ENCODE results near the gene IFT80.
A peak's percentile ranks its signal among the peaks of the same experiment; 100 is the strongest.
"Not testable (repeated sequence)": the region's sequence is repeated elsewhere in the genome, so short reads cannot be mapped to it uniquely, and the experiment has no call there.

IFT80 gene

DNA sequence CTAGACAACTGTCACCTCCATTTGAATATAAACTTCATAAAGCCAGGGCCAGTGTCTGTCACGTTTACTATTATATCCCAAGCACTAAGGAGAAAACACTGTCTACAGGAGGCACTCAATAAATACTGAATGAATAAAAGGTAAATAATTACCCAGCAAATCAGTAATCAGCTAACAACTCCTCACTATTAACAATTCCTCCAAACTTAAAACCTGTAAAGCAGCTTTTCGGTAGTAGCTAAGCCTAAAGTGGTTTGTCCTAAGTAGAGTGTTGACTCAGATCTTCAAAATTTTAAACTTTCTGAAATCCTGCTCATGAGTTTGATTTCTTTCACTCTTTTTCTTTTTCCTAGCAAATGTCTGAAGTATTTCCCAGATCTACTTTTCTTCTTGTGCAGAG, 133.9 kb downstream of the IFT80 start:
- no peak for DNase-seq (ENCODE audit: low spot score)

DNA sequence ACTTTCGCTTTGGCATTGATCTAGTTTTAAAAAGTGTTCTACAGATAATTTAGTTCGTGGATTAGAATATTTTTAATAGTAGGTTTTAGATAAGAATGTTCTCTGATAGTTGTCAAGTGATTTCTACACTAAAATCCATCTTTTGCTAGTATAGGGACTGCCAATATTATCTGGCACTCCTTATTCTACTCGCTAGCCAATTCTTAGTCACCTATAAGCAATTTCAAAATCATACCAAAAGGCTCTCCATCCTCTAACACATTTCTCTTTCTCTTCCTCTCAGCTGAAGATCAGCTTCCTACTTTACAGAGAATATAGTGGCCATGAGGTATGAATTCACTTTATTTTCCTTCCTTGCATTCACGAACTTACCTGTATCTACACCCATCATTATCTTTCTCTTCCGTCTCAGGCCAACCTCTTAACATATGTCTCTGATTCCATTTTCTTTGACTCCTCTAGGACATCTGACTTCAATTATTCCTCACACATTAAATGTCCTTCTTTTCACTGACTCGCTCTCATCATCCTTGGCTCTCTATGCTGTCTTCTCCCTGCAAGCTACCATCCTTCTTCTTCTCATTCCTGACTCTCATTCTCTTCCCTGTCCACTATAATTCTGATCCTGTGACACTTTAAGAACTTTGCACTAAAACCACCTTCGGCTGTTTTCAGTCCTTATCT, 138.3 kb downstream of the IFT80 start:
- no peak for DNase-seq (ENCODE audit: low spot score)

- DNase-seq (ENCODE audit: low spot score) = no peak
These were observed 139.4 kb downstream of the IFT80 start for GRCh38 chr3:160259589-160259988.

DNA sequence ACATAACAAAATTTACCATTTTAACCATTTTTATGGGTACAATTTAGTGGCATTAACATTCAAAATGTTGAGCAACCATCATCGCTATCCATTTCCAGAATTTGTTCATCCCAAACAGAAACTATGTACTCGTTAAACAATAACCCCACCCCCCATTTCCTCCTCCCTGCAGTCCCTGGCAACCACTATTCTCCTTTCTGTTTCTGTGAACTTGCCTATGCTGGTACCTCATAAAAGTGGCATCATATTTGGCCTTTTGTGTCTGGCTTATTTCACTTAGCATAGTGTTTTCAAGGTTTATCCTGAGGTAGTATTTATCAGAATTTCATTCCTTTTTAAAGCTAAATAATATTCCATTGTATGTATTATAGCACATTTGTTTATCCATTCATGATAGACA, 141.4 kb downstream of the IFT80 start:
- no peak for DNase-seq (ENCODE audit: low spot score)

DNA sequence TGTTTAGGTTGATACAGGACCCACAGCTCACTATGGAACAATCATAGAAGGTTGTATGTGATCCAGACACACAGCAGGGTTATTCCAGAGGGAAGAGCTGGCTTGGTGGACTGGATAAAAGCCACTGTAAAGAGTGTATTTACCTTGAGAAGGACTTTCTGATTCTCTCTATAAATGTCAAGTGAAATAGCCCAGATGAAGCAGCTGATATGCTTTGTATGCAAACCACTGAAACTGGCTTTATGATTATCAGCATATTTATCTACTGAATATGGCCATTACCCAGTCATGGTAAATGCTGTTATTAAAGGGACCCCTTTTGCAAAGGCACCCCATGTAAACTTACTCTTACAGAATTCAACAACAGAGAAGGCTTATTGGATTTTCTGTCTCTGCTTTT, 145.7 kb downstream of the IFT80 start:
- no peak for DNase-seq (ENCODE audit: low spot score)

- DNase-seq (ENCODE audit: low spot score) = no peak
These were observed 151.3 kb downstream of the IFT80 start for GRCh38 chr3:160247766-160248165.

GRCh38 chr3:160245261-160245800, 153.7 kb downstream of the IFT80 start:
- no peak for DNase-seq (ENCODE audit: low spot score)

DNA sequence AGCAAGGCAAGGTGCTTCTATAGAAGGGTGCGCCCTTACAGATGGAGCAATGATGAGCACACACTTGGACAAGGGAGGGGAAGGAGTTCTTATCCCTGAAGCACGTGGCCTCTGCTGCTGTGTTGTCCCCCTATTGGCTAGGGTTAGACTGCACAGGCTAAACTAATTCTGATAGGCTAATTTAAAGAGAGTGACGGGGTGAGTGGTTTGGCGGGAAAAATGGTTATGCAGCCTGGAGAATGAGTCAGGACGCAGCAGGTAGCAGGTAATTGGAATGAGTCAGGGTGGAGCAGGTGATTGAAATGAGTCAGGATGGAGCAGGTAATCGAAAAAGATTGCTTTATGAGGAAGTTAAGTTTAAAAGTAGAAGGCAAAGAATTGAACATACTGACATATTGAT, 158.3 kb downstream of the IFT80 start:
- DNase-seq (ENCODE audit: low spot score) = not testable (repeated sequence)

- no peak for DNase-seq (ENCODE audit: low spot score)
These were observed 167.0 kb downstream of the IFT80 start for GRCh38 chr3:160232014-160232413.

DNA sequence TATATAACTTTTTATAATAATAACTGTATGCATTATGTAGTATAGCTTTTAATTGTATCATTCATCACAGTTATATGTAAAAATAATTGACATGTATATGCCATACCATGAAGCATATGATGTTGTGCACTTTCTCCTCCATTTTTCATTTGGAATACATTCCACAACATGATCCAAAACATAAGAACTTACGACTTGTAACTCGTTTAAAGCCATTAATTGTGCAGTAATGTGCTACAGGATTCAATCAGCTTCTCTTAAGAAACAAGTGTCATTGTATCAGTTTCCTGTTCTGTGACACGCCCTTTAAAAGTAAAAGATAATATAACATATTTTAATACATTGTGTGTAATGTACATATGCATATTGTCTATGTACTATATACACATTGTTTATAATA, 171.6 kb downstream of the IFT80 start:
- no peak for DNase-seq (ENCODE audit: low spot score)

GRCh38 chr3:160226026-160226907, 172.8 kb downstream of the IFT80 start:
- DNase-seq (ENCODE audit: low spot score) = peak; percentile 32

DNA sequence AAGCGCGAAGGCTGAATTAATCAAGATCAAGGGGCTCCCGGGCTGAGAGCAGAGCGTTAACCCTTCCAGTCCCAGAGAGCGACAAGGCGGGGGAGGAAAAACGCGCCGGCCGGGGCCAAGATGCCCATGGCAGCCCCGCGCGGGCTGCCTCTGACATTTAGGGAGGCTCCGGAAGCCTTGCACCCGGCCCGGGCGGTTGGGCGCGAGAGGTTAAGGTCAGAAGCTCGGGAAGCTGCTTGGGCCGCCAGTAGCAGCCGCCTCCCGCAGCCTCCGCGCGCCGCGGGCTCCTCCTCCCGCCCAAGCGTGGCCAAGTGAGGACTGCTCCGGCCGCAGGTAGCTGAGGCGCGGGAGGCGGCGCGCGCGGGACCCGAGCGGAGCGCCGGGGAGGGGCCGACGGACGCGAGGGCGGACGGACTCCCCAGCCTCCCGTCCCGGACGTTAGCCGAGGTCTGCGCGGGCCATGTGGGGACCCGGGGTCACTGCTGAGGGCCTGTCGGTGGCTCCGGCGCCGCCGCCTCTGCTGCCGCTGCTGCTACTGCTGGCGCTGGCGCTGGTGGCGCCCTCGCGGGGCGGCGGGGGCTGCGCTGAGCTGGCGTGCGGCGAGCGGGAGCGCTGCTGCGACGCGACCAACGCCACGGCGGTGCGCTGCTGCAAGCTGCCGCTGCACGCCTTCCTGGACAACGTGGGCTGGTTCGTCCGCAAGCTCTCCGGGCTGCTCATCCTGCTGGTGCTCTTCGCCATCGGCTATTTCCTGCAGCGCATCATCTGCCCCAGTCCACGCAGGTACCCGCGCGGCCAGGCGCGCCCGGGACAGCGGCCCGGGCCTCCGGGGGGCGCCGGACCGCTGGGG, 173.6 kb downstream of the IFT80 start, which contains the start of gene C3orf80:
TSS of gene C3orf80 (plus strand) at position 247 of the 850 bp plus-strand sequence. CDS start at position 461, 214 bp downstream.
- DNase-seq (ENCODE audit: low spot score) = peak; percentile 45

GRCh38 chr3:160224811-160225175, 174.2 kb downstream of the IFT80 start:
- DNase-seq (ENCODE audit: low spot score) = no peak

GRCh38 chr3:160224256-160224655, 174.8 kb downstream of the IFT80 start:
- DNase-seq (ENCODE audit: low spot score) = no peak

GRCh38 chr3:160221019-160221418, 178.0 kb downstream of the IFT80 start:
- DNase-seq (ENCODE audit: low spot score) = no peak

DNA sequence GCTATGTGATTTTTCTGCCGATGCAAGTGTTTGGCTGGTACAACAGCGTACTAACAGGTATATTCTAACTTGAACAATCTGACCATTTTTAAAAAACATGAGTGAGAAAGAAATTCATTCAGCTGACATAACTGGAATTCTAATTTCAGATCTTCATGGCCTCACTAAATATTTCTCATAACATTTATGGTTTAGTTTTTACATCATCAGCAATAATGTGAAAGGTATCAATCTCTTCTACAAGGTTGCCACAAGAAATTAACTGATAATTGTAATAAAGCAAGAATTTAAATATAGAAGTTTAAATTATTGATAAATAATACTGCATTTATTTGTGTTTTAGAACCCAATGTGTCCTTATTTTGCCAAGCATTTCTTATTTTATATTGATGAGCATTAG, 179.0 kb downstream of the IFT80 start:
- no peak for DNase-seq (ENCODE audit: low spot score)

GRCh38 chr3:160218136-160218535, 180.9 kb downstream of the IFT80 start:
- no peak for DNase-seq (ENCODE audit: low spot score)

GRCh38 chr3:160217675-160218074, 181.3 kb downstream of the IFT80 start:
- no peak for DNase-seq (ENCODE audit: low spot score)

DNA sequence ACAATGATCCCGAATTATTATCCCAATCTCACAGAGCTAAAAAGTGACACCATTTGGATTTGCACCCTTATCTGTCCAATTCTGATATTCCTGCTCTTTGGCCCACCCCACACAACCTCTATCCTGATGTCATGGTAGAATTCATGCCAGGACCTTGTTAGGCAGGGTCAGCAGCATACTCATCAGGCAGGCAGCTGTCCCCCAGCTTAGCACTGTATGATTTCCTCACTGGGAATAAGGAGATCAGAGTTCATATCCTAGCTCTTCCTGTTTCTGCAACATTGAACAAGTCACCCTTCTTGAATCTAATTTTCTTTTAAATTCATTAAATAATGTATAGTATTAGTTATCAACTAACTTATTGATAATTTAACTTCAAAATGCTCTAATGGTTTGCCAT, 185.8 kb downstream of the IFT80 start:
- DNase-seq (ENCODE audit: low spot score) = no peak

DNA sequence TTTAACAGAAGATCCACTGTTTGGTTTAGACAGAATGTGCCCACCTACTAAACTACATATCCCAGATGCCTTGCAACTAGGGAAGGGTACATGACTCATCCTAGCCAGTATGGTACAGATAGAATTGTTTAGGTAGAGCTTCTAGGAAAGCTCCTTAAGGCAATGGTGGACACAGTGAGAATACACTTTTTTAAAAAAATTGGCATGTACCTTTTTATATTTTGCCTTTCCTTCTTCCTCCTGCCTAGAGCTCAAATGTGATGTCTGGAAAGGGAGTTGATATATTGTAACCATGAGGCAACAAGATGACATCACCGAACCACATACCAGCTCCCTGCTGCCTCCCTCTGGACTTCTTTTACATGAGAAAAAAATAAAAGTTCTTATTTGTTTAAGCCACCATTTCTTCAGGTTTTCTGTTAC, 188.2 kb downstream of the IFT80 start:
- no peak for DNase-seq (ENCODE audit: low spot score)

DNA sequence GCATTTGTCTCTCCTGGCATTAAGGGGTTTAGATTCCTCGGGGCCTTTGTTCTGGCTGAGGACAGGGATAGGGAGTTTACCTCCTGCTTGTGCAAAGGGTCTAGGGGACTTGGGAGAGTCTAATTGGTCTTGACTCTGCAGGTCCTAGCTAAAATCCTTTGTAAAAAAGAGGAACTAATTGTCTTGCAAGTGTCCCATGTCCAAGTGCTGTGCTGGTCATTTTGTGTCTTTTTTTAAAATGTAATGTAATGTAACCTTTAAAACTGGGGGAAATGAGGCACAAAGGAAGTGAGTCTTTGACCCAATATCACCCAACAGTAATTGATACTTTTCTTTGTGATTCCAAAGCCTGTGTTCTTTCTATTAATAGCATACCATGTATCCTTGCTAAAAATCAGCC, 188.7 kb downstream of the IFT80 start:
- DNase-seq (ENCODE audit: low spot score) = no peak

All from HuH-7.5 (cell line).